ENCODE results near the gene EPB41L4A. TPM values are rescaled to one million over a fixed set of nuclear protein-coding genes. Genes with fewer than 3 reads are reported as not detected.

EPB41L4A gene
- total and polyA plus RNA-seq, 2 donors (not counting 3 experiments of a cell fraction or from before 2014, with no cell fraction given) = 6.0 to 17.9 TPM

- dilution Hi-C loops (cut with MboI; ENCODE audit: extremely low pct_ligation_motif_present, low sequenced_read_pairs) = no loop called here
- DNase-seq (ENCODE audit: low read depth, low spot score) (no peak), FAIRE-seq (no peak)
- H3K9me3 ChIP-seq (replicated peaks; ENCODE audit: control insufficient read depth, insufficient read depth, low read length) = no peaks in the 10 kb centered on the region
- ChIA-PET CTCF (interaction anchor here (0.6 to 1.2 kb wide), 2 partner anchors 15 to 919 kb away, joined by 3 to 4 read pairs; no protein-coding TSS in a partner anchor), POLR2A (no interaction called here)
- no peaks in the 10 kb centered on the region for H3K27me3 ChIP-seq (ENCODE audit: control insufficient read depth in 2 of 2, insufficient read depth in 2 of 2, low read length in 2 of 2)
- H3K4me2 ChIP-seq (ENCODE audit: insufficient read depth, low read length) = no peak overlapping the region
- no peaks in the 10 kb centered on the region for H3K79me2 ChIP-seq (ENCODE audit: control insufficient read depth, insufficient read depth, low read length)
- H3K4me1 ChIP-seq (ENCODE audit: control insufficient read depth, extremely low read depth, insufficient read depth, low read length) = no peaks in the 10 kb centered on the region
- no peak overlapping the region for H2AFZ ChIP-seq (ENCODE audit: low read depth, low read length)
- no peak overlapping the region for H3K4me3 ChIP-seq (replicated peaks in 1 of 3; ENCODE audit: insufficient read depth in 1 of 3, low read depth in 1 of 3, low read length in 3 of 3)
- no peaks in the 10 kb centered on the region for H3K36me3 ChIP-seq (ENCODE audit: control insufficient read depth in 2 of 2, extremely low read depth in 1 of 2, insufficient read depth in 2 of 2, low read length in 2 of 2)
- H3K27ac ChIP-seq (ENCODE audit: insufficient read depth, low read depth, low read length) = no peak overlapping the region
- no peak overlapping the region for H3K9ac ChIP-seq (replicated peaks; ENCODE audit: extremely low read depth, insufficient read depth, low read length)
- BruUV-seq (replicated peaks) = no TSS peak
- no peak for TF ChIP-seq EZH2 (IDR thresholded peaks at IDR 0.05; ENCODE audit: borderline replicate concordance, low read depth, low read length, severe bottlenecking)
- no peak for TF ChIP-seq POLR2AphosphoS5 (IDR thresholded peaks at IDR 0.05; ENCODE audit: insufficient read depth, low read depth, low read length)
- TF ChIP-seq MYC (IDR thresholded peaks at IDR 0.05; ENCODE audit: low read depth, low read length) = no peak
- TF ChIP-seq GATA2 (IDR thresholded peaks at IDR 0.05; ENCODE audit: insufficient read depth, insufficient read length, low read depth, low read length) = no peak
- no peak for TF ChIP-seq MAX (IDR thresholded peaks at IDR 0.05; ENCODE audit: insufficient read depth, insufficient read length)
- no peak for TF ChIP-seq POLR2A (IDR thresholded peaks at IDR 0.05; ENCODE audit: low read depth, low read length)
- no peak for TF ChIP-seq JUN (IDR thresholded peaks at IDR 0.05; ENCODE audit: borderline replicate concordance, insufficient read depth, insufficient read length, low read depth)
- TF ChIP-seq, protein P1, sequence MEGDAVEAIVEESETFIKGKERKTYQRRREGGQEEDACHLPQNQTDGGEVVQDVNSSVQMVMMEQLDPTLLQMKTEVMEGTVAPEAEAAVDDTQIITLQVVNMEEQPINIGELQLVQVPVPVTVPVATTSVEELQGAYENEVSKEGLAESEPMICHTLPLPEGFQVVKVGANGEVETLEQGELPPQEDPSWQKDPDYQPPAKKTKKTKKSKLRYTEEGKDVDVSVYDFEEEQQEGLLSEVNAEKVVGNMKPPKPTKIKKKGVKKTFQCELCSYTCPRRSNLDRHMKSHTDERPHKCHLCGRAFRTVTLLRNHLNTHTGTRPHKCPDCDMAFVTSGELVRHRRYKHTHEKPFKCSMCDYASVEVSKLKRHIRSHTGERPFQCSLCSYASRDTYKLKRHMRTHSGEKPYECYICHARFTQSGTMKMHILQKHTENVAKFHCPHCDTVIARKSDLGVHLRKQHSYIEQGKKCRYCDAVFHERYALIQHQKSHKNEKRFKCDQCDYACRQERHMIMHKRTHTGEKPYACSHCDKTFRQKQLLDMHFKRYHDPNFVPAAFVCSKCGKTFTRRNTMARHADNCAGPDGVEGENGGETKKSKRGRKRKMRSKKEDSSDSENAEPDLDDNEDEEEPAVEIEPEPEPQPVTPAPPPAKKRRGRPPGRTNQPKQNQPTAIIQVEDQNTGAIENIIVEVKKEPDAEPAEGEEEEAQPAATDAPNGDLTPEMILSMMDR (IDR thresholded peaks at IDR 0.05; ENCODE audit: extremely low read depth in 1 of 2, insufficient read depth in 1 of 2, low read depth in 1 of 2, low read length in 2 of 2) = no peak
- no peak for TF ChIP-seq FOS (IDR thresholded peaks at IDR 0.05; ENCODE audit: borderline replicate concordance, insufficient read depth, low read length)
- no peaks in the 10 kb centered on the region for H3K9me1 ChIP-seq (replicated peaks; ENCODE audit: control insufficient read depth, extremely low read depth, insufficient read depth, low read length)
- no peaks in the 10 kb centered on the region for H4K20me1 ChIP-seq (replicated peaks; ENCODE audit: control insufficient read depth, extremely low read depth, insufficient read depth, low read length)
- intact Hi-C loops (cut with micrococcal nuclease) = no loop called here
Observed at GRCh38 chr5:112373885-112374284, 45.2 kb downstream of the EPB41L4A start.
